KOPT-K1 (cell line): ENCODE results near the gene MPHOSPH8.

Source experiments
- H3K27ac ChIP-seq: fragments of 200-600 bp; sonication (generic); 2 replicates; pipeline ENCODE4 v1.5.1; 2016; ENCODE audit warnings: antibody characterized with exemption, mild to moderate bottlenecking, low read depth, low read length; ENCODE audit not compliant: poor library complexity, severe bottlenecking
- H3K36me3 ChIP-seq: fragments of 200-600 bp; sonication (generic); 2 replicates; pipeline ENCODE4 v1.5.1; 2017; ENCODE audit warnings: antibody characterized with exemption, mild to moderate bottlenecking, low read length, moderate library complexity; ENCODE audit not compliant: insufficient read depth
- H3K9me3 ChIP-seq: fragments of 200-600 bp; sonication (generic); 2 replicates; pipeline ENCODE4 v1.5.1; 2017; ENCODE audit warnings: antibody characterized with exemption, low read length, mild to moderate bottlenecking; ENCODE audit not compliant: insufficient read depth, poor library complexity, severe bottlenecking

MPHOSPH8 gene

DNA sequence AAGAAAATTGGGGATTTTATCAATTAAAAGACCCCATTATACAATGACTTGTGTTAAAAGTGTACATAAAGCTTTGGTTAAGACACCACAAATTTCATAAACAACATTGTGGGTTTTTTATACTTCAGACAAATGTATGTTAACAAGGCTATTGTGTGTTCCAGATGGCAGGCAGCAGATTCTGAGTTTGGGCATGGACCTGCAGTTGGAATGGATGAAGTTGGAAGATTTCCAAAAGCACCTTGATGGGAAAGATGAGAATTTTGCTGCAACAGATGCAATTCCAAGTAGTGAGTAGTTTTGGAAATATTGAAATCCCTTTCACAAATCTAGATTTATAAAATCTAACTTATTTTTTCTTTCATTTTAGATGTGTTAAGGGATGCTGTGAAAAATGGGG, 25.4 kb downstream of the MPHOSPH8 start:
- Histone ChIP-seq H3K9me3 (no peaks in the 10 kb centered on the region), H3K27ac (no peak overlapping the region), H3K36me3 (peaks cover 88% of the 10 kb centered on the region)

- H3K36me3 ChIP-seq = peaks cover 90% of the 10 kb centered on the region
- H3K27ac ChIP-seq = no peak overlapping the region
- no peaks in the 10 kb centered on the region for H3K9me3 ChIP-seq
Observed at GRCh38 chr13:19661126-19661525, 27.7 kb downstream of the MPHOSPH8 start.

GRCh38 chr13:19661561-19661960, 28.1 kb downstream of the MPHOSPH8 start:
- no peaks in the 10 kb centered on the region for H3K9me3 ChIP-seq
- H3K27ac ChIP-seq = no peak overlapping the region
- H3K36me3 ChIP-seq = peaks cover 95% of the 10 kb centered on the region

- H3K9me3 ChIP-seq = no peaks in the 10 kb centered on the region
- peaks cover 100% of the 10 kb centered on the region for H3K36me3 ChIP-seq
- H3K27ac ChIP-seq = no peak overlapping the region
Observed at GRCh38 chr13:19663416-19663979, 30.0 kb downstream of the MPHOSPH8 start.

- H3K36me3 ChIP-seq = peaks cover 100% of the 10 kb centered on the region
- no peak overlapping the region for H3K27ac ChIP-seq
- H3K9me3 ChIP-seq = no peaks in the 10 kb centered on the region
Observed at GRCh38 chr13:19664481-19665230, 31.2 kb downstream of the MPHOSPH8 start.

- no peak overlapping the region for H3K27ac ChIP-seq
- no peaks in the 10 kb centered on the region for H3K9me3 ChIP-seq
- peaks cover 100% of the 10 kb centered on the region for H3K36me3 ChIP-seq
Observed at GRCh38 chr13:19665427-19665859, 32.0 kb downstream of the MPHOSPH8 start.

DNA sequence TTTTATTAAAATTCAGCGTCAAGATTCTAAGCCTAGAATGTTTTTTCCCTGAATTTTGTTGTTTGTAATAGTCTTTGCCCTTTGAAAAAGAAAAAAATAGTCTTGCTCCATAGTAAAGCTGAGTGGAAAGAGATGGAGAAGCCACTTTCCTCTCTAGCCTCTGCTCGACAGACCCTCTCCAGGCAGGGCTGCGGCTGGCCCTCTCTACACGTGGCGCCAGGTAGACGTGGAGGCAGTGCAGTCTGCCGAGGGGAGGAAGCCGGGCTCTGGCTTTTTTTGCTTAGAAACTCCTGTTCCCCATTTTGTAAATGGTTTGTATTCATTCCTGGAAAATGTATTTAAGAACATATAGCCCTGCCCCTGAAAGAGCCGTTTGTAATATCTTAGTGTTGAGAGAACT, 35.3 kb downstream of the MPHOSPH8 start:
- Histone ChIP-seq H3K36me3 (peaks cover 100% of the 10 kb centered on the region), H3K27ac (no peak overlapping the region), H3K9me3 (no peaks in the 10 kb centered on the region)

DNA sequence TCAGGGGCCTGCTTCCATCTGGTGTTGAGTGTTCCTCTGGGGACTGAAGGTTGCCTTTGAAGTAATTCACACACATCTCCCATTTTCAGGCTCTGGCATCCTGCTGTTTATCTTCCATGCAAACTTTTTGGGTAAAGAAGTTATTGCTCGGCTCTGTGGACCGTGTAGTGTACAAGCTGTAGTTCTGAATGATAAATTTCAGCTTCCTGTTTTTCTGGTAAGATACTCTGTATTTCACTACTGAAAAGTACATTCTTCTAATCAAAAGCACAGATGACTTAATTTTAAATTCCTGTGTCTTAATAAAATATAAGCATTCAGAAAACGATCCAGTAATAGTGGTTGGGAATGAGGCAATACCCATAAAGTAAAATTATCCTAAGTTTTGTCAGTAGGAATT, 36.7 kb downstream of the MPHOSPH8 start:
- peaks cover 100% of the 10 kb centered on the region for H3K36me3 ChIP-seq

DNA sequence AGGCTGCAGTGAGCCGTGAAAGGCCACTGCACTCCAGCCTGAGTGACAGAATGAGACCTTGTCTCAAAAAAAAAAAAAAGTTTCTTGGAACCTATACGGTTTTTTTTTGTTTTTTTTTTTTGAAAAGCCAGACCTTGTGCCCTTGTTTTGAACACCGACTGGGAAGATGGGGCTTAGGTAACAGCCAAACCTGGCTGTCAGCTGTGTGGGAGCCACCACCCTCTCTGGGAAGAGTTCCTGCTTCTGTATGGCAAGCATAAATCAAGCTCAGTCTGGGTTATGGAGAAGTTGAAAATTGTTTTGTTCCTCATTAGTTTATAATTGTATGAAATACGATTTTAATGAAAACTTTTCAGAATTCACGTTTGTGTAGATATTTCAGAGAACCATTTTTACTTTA, 39.5 kb downstream of the MPHOSPH8 start:
- no peaks in the 10 kb centered on the region for H3K9me3 ChIP-seq
- H3K27ac ChIP-seq = no peak overlapping the region
- peaks cover 96% of the 10 kb centered on the region for H3K36me3 ChIP-seq

More for the DNA sequence above, 36.7 kb downstream of the MPHOSPH8 start:
- H3K9me3 ChIP-seq = no peaks in the 10 kb centered on the region
- no peak overlapping the region for H3K27ac ChIP-seq

DNA sequence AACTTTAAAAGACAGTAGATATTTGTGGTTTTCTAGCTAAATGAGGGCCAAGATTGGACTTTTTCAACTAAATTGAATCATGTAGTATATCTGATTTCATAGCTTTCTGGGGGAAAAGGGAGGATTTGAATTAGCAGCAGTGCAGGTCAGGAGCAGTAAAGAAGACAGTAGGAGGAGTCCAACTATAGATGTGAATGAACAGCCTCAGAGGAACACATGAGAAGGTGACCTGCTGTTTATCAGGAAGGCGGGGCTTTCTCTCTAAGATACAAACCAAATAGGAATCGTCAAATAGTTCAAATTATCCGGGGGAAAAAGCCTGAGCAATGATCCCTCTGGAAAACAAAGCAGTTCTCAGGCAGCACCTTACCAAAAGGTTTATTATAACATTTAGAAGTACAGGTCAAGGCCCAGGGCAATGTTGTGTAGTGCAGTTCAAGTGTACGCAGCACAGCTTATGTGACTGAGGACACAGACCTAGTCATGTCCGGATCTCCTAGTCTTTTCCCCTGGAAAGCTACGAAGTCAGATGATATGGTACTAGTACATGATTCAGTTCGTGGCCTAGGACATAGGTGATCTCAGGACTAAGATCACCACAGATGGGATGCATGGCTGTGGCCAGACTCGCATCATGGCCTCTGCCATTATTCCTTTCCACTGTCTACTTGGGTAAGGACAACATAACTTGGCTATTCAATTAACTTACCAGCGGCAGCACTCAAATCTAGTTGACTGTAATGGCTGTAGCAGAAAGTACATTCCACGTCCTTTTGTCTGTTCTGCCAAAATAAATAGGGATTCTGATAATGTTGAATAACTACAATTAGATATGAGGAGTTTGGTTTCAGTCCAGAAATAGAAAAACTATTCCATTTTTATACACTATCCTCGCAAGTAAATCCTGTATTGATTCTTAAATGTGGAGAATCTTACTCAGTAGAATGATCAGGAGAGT, 40.3 kb downstream of the MPHOSPH8 start:
- Histone ChIP-seq H3K27ac (no peak overlapping the region), H3K36me3 (peaks cover 96% of the 10 kb centered on the region), H3K9me3 (no peaks in the 10 kb centered on the region)

DNA sequence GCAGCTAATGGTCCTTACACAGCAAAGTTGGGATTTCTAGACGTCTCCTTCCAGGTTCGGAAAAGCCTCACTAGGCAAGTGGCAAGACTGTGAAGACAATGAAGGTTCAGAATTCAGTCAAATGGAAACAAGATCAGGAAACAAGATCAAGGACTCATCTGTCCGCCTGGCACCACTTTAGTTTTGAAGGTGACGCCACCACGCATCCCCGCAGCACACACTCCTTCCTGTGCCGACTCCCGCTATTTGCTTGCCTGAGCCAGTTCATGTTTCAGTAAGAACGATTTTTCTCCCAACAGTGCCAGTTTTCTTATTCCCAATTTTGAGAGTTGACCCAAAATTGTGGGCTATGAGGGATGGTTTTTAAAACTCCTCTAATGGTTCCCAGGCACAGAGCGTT, 41.4 kb downstream of the MPHOSPH8 start:
- Histone ChIP-seq H3K9me3 (no peaks in the 10 kb centered on the region), H3K36me3 (peaks cover 94% of the 10 kb centered on the region), H3K27ac (no peak overlapping the region)

- H3K27ac ChIP-seq = no peak overlapping the region
- H3K9me3 ChIP-seq = no peaks in the 10 kb centered on the region
- H3K36me3 ChIP-seq = peaks cover 81% of the 10 kb centered on the region
Observed at GRCh38 chr13:19676168-19676567, 42.7 kb downstream of the MPHOSPH8 start.

- H3K36me3 ChIP-seq = peaks cover 40% of the 10 kb centered on the region
- no peaks in the 10 kb centered on the region for H3K9me3 ChIP-seq
- no peak overlapping the region for H3K27ac ChIP-seq
Observed at GRCh38 chr13:19680751-19681150, 47.3 kb downstream of the MPHOSPH8 start.

DNA sequence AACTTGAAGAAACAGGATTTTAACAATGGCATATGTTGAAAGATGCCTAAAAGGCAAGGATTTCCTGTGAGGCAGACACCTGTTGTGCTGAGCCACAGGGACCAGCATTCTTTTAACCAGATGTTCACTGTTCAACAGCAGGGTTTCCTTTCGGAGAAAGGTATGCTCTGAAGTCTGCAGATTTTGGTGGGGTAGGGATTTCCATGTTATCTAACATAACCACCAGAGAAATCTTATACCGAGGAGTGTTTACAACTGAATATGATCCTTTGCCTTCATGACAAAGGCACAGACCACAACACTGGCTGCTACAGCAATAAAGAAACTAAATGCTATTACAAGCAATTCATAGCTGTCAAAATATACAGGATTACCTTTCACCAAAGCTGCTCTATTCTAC, 48.1 kb downstream of the MPHOSPH8 start:
- Histone ChIP-seq H3K36me3 (peaks cover 33% of the 10 kb centered on the region), H3K9me3 (no peaks in the 10 kb centered on the region), H3K27ac (peak overlapping the region; percentile 3)

DNA sequence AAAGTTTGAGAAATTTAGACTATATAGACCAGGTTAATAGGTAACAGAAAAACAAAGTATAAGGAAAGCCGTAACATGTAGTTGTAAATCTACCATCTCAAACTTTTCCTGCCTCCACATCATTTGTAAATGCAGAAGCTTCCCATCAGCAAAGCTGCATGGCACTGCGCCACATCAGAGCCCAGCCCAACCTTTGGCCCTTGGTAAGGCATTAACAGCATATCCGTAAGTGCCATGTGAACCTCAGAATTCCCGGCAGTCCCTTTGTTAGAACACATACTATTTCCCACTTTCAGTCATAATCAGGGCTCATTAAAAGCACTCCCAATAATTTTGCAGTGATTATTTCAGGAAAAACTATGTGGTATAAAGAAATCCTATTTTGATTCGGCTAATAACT, 51.6 kb downstream of the MPHOSPH8 start:
- H3K9me3 ChIP-seq = no peaks in the 10 kb centered on the region
- H3K27ac ChIP-seq = no peak overlapping the region
- peaks cover 23% of the 10 kb centered on the region for H3K36me3 ChIP-seq
